A673 (cell line): ENCODE measurements around the gene CPXM2. TPM values are rescaled to one million over a fixed set of nuclear protein-coding genes. Genes with fewer than 3 reads are reported as not detected.

Experiments used
- BruUV-seq: library from RNA; stranded (reverse); fragments of 400-500 nt; replicated peaks from 2 replicates; lab custom pipeline; 2021; lab: Mats Ljungman, UMichigan
- CTCF ChIA-PET: fragments of 300-600 bp; sonication (Branson Sonifier 250); formaldehyde crosslinking; loops from one replicate; lab custom pipeline; 2022; ENCODE audit warnings: antibody characterized with exemption; lab: Charles Lee
- POLR2A ChIA-PET: fragments of 300-600 bp; sonication (Branson Sonifier 250); formaldehyde crosslinking; loops from one replicate; lab custom pipeline; 2022; ENCODE audit warnings: antibody characterized with exemption; ENCODE audit not compliant: low non-redundant PET; lab: Charles Lee
- DNase-seq: peaks from one replicate; pipeline ENCODE4 v3.0.0-alpha.2; 2015; ENCODE audit warnings: low spot score
- H3K27ac ChIP-seq: fragments of 200-600 bp; sonication (generic); 2 replicates; pipeline ENCODE4 v1.5.1; 2016; ENCODE audit warnings: mixed run types, low read depth, mild to moderate bottlenecking, mixed read lengths, antibody characterized with exemption, low read length; ENCODE audit not compliant: poor library complexity, severe bottlenecking
- H3K27me3 ChIP-seq: fragments of 200-600 bp; sonication (generic); replicated peaks from 2 replicates; pipeline ENCODE4 v1.6.1; 2017; ENCODE audit warnings: mixed run types, low read depth, mild to moderate bottlenecking, mixed read lengths, antibody characterized with exemption, low read length; ENCODE audit not compliant: insufficient read depth, poor library complexity
- H3K36me3 ChIP-seq: fragments of 200-600 bp; sonication (generic); 2 replicates; pipeline ENCODE4 v1.6.1; 2016; ENCODE audit warnings: mixed run types, mild to moderate bottlenecking, mixed read lengths, antibody characterized with exemption, low read length; ENCODE audit not compliant: insufficient read depth, poor library complexity, severe bottlenecking
- H3K4me1 ChIP-seq: fragments of 200-600 bp; sonication (generic); 2 replicates; pipeline ENCODE4 v1.6.1; 2017; ENCODE audit warnings: mixed run types, mild to moderate bottlenecking, mixed read lengths, antibody characterized with exemption, low read length; ENCODE audit not compliant: insufficient read depth, poor library complexity, severe bottlenecking
- H3K4me3 ChIP-seq: fragments of 200-600 bp; sonication (generic); 2 replicates; pipeline ENCODE4 v1.5.1; 2016; ENCODE audit warnings: low read depth, mixed run types, mild to moderate bottlenecking, mixed read lengths, low read length; ENCODE audit not compliant: poor library complexity, severe bottlenecking
- H3K9me3 ChIP-seq: fragments of 200-600 bp; sonication (generic); 2 replicates; pipeline ENCODE4 v1.6.1; 2016; ENCODE audit warnings: mixed run types, low read depth, mild to moderate bottlenecking, mixed read lengths, antibody characterized with exemption, low read length; ENCODE audit not compliant: poor library complexity, severe bottlenecking
- EZH2 ChIP-seq: fragments of 200-600 bp; sonication (generic); IDR thresholded peaks from 2 replicates; pipeline ENCODE4 v1.6.1; 2017; ENCODE audit warnings: borderline replicate concordance, low read depth, mild to moderate bottlenecking, mixed read lengths, antibody characterized with exemption, low read length; ENCODE audit not compliant: poor library complexity, severe bottlenecking
- intact Hi-C: fragments of 100-400 bp; cut with micrococcal nuclease; formaldehyde crosslinking; loops from one replicate; pipeline ENCODE4 v1.10.0; 2022; ENCODE audit not compliant: unreplicated experiment
- total RNA-seq: library from RNA; stranded (reverse); gene quantifications from 2 replicates; pipeline ENCODE4 v1.2.3, GENCODE V29; 2021
- TF ChIP-seq, protein P1 (sequence below): fragments of 300-800, 200-600 bp; sonication (generic); conservative IDR thresholded peaks from 2 replicates; pipeline ENCODE4 v1.5.1; 2017; ENCODE audit warnings: low read depth, mild to moderate bottlenecking, antibody characterized with exemption, low read length, moderate library complexity, mixed read lengths

CPXM2 gene
- total RNA-seq, 1 experiment from 2014 or later: not detected

DNA sequence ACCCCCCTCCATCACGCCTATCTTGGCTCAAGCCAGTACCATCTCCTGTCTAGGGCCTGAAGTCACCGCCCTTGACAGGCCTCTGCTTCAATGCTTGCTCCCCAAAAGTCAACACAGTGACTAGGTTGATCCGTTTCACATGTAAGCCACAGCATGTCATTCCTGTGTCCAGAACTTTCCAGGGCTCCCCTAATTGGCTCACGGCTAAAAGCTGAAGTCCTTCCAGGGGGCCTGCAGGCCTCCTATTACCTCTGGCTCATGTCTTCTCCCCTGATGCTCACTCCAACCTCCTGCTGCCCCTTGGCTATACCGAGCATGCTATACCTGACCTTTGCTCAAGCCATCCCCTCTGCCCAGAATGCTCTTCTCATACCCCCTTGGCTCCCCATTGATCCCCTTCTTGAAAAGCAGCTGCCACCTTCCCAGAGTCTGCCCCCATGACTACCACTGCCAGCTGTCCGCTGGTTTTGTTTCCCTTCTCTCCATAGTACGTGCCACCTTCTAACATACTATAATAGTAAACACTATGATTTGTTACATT, 39.1 kb downstream of the CPXM2 start:
- ChIA-PET CTCF (no interaction called here), POLR2A (no interaction called here)
- Histone ChIP-seq H3K36me3 (no peaks in the 10 kb centered on the region), H3K4me1 (no peaks in the 10 kb centered on the region), H3K27ac (no peak overlapping the region), H3K9me3 (no peaks in the 10 kb centered on the region), H3K4me3 (no peak overlapping the region), H3K27me3 (peaks cover 43% of the 10 kb centered on the region)
- intact Hi-C loops: no loop called here
- BruUV-seq: no TSS peak
- no peak for DNase-seq
- TF ChIP-seq, protein P1, sequence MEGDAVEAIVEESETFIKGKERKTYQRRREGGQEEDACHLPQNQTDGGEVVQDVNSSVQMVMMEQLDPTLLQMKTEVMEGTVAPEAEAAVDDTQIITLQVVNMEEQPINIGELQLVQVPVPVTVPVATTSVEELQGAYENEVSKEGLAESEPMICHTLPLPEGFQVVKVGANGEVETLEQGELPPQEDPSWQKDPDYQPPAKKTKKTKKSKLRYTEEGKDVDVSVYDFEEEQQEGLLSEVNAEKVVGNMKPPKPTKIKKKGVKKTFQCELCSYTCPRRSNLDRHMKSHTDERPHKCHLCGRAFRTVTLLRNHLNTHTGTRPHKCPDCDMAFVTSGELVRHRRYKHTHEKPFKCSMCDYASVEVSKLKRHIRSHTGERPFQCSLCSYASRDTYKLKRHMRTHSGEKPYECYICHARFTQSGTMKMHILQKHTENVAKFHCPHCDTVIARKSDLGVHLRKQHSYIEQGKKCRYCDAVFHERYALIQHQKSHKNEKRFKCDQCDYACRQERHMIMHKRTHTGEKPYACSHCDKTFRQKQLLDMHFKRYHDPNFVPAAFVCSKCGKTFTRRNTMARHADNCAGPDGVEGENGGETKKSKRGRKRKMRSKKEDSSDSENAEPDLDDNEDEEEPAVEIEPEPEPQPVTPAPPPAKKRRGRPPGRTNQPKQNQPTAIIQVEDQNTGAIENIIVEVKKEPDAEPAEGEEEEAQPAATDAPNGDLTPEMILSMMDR: no peak
- no peak for TF ChIP-seq EZH2

DNA sequence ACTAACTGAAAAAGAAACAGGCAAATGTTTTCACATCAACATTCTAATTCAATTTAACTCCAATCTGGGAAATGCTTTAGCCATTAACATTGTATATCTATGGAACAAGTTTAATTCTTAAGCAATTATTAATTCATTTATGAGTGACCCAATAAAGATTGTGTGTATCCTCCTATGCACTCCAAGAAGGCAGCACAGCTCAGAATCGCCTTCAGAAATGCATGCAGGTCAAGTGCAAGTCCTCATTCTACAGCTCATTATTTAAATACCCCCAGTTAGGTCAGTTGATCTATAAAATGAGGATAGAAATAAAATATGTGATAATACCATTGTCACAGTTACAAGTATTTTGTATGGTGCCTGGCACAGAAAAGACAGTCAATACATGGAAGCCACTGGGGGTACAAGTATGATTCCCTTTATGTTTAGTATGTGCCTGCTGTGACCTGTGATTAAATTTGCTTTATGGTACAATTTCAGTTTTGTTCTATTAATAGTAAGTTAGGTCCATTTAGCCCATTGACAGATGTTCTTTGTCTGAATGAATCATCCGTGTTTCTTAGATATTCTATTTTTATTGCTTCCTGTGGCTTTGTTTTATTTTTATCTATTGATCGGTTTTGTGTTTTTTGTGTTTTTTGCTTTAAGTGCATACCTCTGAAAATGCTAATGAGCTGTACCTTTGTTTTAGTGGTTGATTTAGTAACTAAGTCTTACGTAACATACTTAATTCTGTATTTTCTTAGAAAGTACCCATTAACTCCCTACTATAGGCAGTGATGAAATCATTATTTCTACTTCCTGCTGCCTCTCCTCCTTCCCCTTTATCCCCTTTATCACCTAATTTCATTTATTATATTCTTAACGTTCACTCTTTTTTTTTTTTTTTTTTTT, 42.8 kb downstream of the CPXM2 start:
- no peaks in the 10 kb centered on the region for H3K9me3 ChIP-seq
- H3K4me3 ChIP-seq: no peak overlapping the region
- no peak overlapping the region for H3K27ac ChIP-seq
- H3K36me3 ChIP-seq: no peaks in the 10 kb centered on the region
- intact Hi-C loops: no loop called here
- ChIA-PET CTCF (no interaction called here), POLR2A (no interaction called here)
- no peaks in the 10 kb centered on the region for H3K4me1 ChIP-seq
- DNase-seq: peak; percentile 2
- no peak for TF ChIP-seq EZH2
- TF ChIP-seq, protein P1: no peak
- peaks cover 25% of the 10 kb centered on the region for H3K27me3 ChIP-seq
- no TSS peak for BruUV-seq

DNA sequence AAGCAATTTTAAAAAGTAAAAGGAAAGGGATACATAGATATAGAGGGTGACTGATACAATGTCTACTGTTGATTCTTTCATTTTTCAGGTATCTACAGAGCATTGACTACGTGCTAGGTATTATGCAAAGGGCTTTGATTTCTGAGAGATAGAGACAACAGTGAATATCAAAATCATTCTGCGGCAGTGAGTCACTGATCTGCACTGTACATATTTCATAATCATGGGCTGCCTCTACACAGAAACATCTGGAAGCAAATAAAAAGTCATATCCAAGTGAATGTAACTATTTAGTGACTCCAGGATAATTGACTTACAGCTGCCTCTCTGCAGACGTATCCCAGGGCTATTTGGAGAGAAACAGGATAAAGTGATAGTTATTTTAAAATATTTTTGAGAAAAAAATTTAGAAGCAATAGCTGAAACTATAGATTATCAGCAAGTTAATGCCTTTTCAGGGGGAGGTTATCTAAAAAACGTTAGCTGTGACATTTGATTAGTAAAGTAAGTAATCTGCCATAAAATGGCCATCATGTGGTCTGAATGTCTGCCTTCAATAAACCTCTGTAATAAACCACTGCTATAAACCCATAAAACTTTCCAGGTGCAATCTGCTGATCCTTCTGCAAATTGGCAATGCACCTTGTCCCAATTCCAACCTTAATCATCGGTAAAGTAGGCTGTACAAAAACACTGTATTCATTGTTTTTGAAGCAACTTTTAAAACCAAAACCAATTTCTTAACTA, 43.7 kb downstream of the CPXM2 start:
- Histone ChIP-seq H3K27me3 (peaks cover 28% of the 10 kb centered on the region), H3K36me3 (no peaks in the 10 kb centered on the region), H3K4me1 (no peaks in the 10 kb centered on the region), H3K27ac (no peak overlapping the region), H3K9me3 (no peaks in the 10 kb centered on the region), H3K4me3 (no peak overlapping the region)
- DNase-seq: no peak
- no TSS peak for BruUV-seq
- intact Hi-C loops: no loop called here
- ChIA-PET CTCF (no interaction called here), POLR2A (no interaction called here)
- TF ChIP-seq, protein P1: no peak
- no peak for TF ChIP-seq EZH2
